Right lobe of liver (tissue), 4 donors: ENCODE measurements around the gene TPPP.

Experiments used
- CTCF ChIP-seq, 4 donors: fragments of 200-600 bp in 3 of 4; fragments of 450-650 bp in 1 of 4; IDR thresholded peaks; one replicate each; pipeline versions ENCODE4 v1.5.1 to v1.8.0; 2016 to 2022; ENCODE audit warnings: antibody characterized with exemption in 4 of 4, mild to moderate bottlenecking in 2 of 4
- POLR2A ChIP-seq: fragments of 450-650 bp; IDR thresholded peaks from one replicate; pipeline ENCODE4 v1.6.1; 2017; ENCODE audit warnings: antibody characterized with exemption, mild to moderate bottlenecking
- donor health status: DM: no; HTN: no; CAD: no.
- donor health status: DM: no; HTN: no; CAD: no.
- donor health status: DM: no; HTN: yes; CAD: no.

GRCh38 chr5:662751-663435 is 30.3 kb downstream of the TPPP start:
- TF ChIP-seq CTCF (IDR thresholded peaks at IDR 0.05) (no peak), POLR2A (no peak)
